HFFc6 (cell line): ENCODE data around the gene ARL6IP4. TPM values are rescaled to one million over a fixed set of nuclear protein-coding genes. Genes with fewer than 3 reads are reported as not detected.

Experiments used
- DNase-seq: peaks from one replicate; pipeline ENCODE4 v3.0.0-alpha.2; 2018
- H3K27ac Mint-ChIP-seq: 2 replicates; pipeline ENCODE4 v1.8.0; 2020; ENCODE audit warnings: mild to moderate bottlenecking, mixed read lengths
- H3K27me3 Mint-ChIP-seq: 2 replicates; pipeline ENCODE4 v1.8.0; 2021; ENCODE audit warnings: mild to moderate bottlenecking, moderate library complexity, mixed read lengths; ENCODE audit not compliant: insufficient read depth
- H3K36me3 Mint-ChIP-seq: 2 replicates; pipeline ENCODE4 v1.8.0; 2021; ENCODE audit warnings: low read depth, mixed read lengths
- H3K4me1 Mint-ChIP-seq: 2 replicates; pipeline ENCODE4 v1.8.0; 2020; ENCODE audit warnings: low read depth, mixed read lengths
- H3K4me3 Mint-ChIP-seq: 2 replicates; pipeline ENCODE4 v1.8.0; 2020; ENCODE audit warnings: mild to moderate bottlenecking, moderate library complexity, mixed read lengths
- H3K9me3 Mint-ChIP-seq: 2 replicates; pipeline ENCODE4 v1.8.0; 2020; ENCODE audit warnings: mild to moderate bottlenecking, mixed read lengths
- CTCF ChIP-seq: fragments of 200-600 bp; sonication (generic); IDR thresholded peaks from 2 replicates; pipeline ENCODE4 v1.5.0; 2021; ENCODE audit warnings: antibody characterized with exemption, mild to moderate bottlenecking
- total RNA-seq, 6 experiments: library from RNA; stranded (reverse); fragmentation: NEBNext Ultra II Directional; extraction: Animal tissue kit (Norgen Biotek cat#: 25700); gene quantifications; 2 replicates in 1 of 6; 3 replicates in 5 of 6; pipeline ENCODE4 v1.2.3, GENCODE V29; 2021

The ARL6IP4 gene
- total RNA-seq, 6 experiments from 2014 or later = 128 to 180 (median 149) TPM

GRCh38 chr12:122981587-122982476, 1.4 kb downstream of the ARL6IP4 start:
- no peak for DNase-seq
- Mint-ChIP-seq H3K9me3 (no peaks in the 10 kb centered on the region), H3K27me3 (peaks cover 2% of the 10 kb centered on the region), H3K36me3 (no peaks in the 10 kb centered on the region), H3K4me3 (peak overlapping the region; percentile 93), H3K4me1 (peaks cover 40% of the 10 kb centered on the region), H3K27ac (peak overlapping the region; percentile 67)
- TF ChIP-seq CTCF = no peak

- no peak overlapping the region for H3K27ac Mint-ChIP-seq
- TF ChIP-seq CTCF = no peak
- H3K27me3 Mint-ChIP-seq = peaks cover 2% of the 10 kb centered on the region
- peaks cover 40% of the 10 kb centered on the region for H3K4me1 Mint-ChIP-seq
- no peak for DNase-seq
- no peaks in the 10 kb centered on the region for H3K9me3 Mint-ChIP-seq
- H3K4me3 Mint-ChIP-seq = peak overlapping the region; percentile 93
- no peaks in the 10 kb centered on the region for H3K36me3 Mint-ChIP-seq
Observed at GRCh38 chr12:122982477-122982815, 2.0 kb downstream of the ARL6IP4 start.

GRCh38 chr12:122982963-122983788, 2.7 kb downstream of the ARL6IP4 start:
- no peaks in the 10 kb centered on the region for H3K36me3 Mint-ChIP-seq
- H3K27ac Mint-ChIP-seq = peak overlapping the region; percentile 53

GRCh38 chr12:122983789-122984515, 3.5 kb downstream of the ARL6IP4 start:
- no peak for TF ChIP-seq CTCF
- peaks cover 2% of the 10 kb centered on the region for H3K27me3 Mint-ChIP-seq

More at GRCh38 chr12:122982963-122983788, 2.7 kb downstream of the ARL6IP4 start:
- no peak overlapping the region; the same call in 1 of the 2 replicates for H3K4me3 Mint-ChIP-seq
- no peak for DNase-seq
- H3K27me3 Mint-ChIP-seq = peaks cover 2% of the 10 kb centered on the region
- no peak for TF ChIP-seq CTCF
- H3K4me1 Mint-ChIP-seq = peaks cover 40% of the 10 kb centered on the region
- no peaks in the 10 kb centered on the region for H3K9me3 Mint-ChIP-seq

More at GRCh38 chr12:122983789-122984515, 3.5 kb downstream of the ARL6IP4 start:
- no peaks in the 10 kb centered on the region for H3K36me3 Mint-ChIP-seq
- no peaks in the 10 kb centered on the region for H3K9me3 Mint-ChIP-seq
- peaks cover 40% of the 10 kb centered on the region for H3K4me1 Mint-ChIP-seq
- no peak for DNase-seq
- H3K4me3 Mint-ChIP-seq = no peak overlapping the region; the same call in 1 of the 2 replicates
- H3K27ac Mint-ChIP-seq = no peak overlapping the region; the same call in 1 of the 2 replicates
